Lower leg skin (tissue), 3 donors: Measurements from ENCODE around the gene HRCT1.
A peak's percentile ranks its signal among the peaks of the same experiment; 100 is the strongest.

Experiments used
- CTCF ChIP-seq, 3 donors: fragments of 450-650 bp; IDR thresholded peaks; one replicate each; pipeline ENCODE4 v1.5.1; 2016; ENCODE audit warnings: antibody characterized with exemption in 3 of 3, mild to moderate bottlenecking in 3 of 3, moderate library complexity in 2 of 3
- POLR2A ChIP-seq, 2 donors: fragments of 450-650 bp; IDR thresholded peaks; one replicate each; pipeline ENCODE4 v1.6.1; 2016 to 2017; ENCODE audit warnings: antibody characterized with exemption in 2 of 2, mild to moderate bottlenecking in 1 of 2, moderate library complexity in 1 of 2

GRCh38 chr9:35954942-35955546 is 49.0 kb downstream of the HRCT1 start:
- TF ChIP-seq CTCF (IDR thresholded peaks at IDR 0.05) = peak in 1 of 3 donors; percentile 30
- no peak for TF ChIP-seq POLR2A (IDR thresholded peaks at IDR 0.05)
